Stimulated activated CD8-positive, alpha-beta memory T cell treated with anti-CD3 and anti-CD28 coated beads, Interleukin-7, amount 100 ng/mL, for 48 hours (primary cell): Measurements from ENCODE around the gene APC2.

ENCODE experiments used
- DNase-seq, 2 donors: peaks; one replicate each; pipeline ENCODE4 v3.0.0-alpha.2; 2020; ENCODE audit warnings: low read depth in 1 of 2; ENCODE audit errors: extremely low read depth in 1 of 2

Gene APC2, protein sequence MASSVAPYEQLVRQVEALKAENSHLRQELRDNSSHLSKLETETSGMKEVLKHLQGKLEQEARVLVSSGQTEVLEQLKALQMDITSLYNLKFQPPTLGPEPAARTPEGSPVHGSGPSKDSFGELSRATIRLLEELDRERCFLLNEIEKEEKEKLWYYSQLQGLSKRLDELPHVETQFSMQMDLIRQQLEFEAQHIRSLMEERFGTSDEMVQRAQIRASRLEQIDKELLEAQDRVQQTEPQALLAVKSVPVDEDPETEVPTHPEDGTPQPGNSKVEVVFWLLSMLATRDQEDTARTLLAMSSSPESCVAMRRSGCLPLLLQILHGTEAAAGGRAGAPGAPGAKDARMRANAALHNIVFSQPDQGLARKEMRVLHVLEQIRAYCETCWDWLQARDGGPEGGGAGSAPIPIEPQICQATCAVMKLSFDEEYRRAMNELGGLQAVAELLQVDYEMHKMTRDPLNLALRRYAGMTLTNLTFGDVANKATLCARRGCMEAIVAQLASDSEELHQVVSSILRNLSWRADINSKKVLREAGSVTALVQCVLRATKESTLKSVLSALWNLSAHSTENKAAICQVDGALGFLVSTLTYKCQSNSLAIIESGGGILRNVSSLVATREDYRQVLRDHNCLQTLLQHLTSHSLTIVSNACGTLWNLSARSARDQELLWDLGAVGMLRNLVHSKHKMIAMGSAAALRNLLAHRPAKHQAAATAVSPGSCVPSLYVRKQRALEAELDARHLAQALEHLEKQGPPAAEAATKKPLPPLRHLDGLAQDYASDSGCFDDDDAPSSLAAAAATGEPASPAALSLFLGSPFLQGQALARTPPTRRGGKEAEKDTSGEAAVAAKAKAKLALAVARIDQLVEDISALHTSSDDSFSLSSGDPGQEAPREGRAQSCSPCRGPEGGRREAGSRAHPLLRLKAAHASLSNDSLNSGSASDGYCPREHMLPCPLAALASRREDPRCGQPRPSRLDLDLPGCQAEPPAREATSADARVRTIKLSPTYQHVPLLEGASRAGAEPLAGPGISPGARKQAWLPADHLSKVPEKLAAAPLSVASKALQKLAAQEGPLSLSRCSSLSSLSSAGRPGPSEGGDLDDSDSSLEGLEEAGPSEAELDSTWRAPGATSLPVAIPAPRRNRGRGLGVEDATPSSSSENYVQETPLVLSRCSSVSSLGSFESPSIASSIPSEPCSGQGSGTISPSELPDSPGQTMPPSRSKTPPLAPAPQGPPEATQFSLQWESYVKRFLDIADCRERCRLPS (N-terminal part only)

GRCh38 chr19:1449467-1450442, at the start of gene APC2:
Gene APC2 (plus strand): TSS chr19:1450121. CDS start chr19:1453002, 2,881 bp downstream.
- no peak for DNase-seq

- no peak for DNase-seq
Observed at GRCh38 chr19:1400281-1401137, 49.4 kb upstream of the APC2 start.

- DNase-seq = no peak
Observed at GRCh38 chr19:1401138-1401888, 48.6 kb upstream of the APC2 start, which contains the start of gene GAMT. Gene GAMT (minus strand): TSS chr19:1401542. CDS start chr19:1401476, 66 bp downstream.

GRCh38 chr19:1401889-1402217, 48.1 kb upstream of the APC2 start:
- DNase-seq = no peak

- DNase-seq = no peak
Observed at GRCh38 chr19:1402411-1403070, 47.4 kb upstream of the APC2 start.

DNA sequence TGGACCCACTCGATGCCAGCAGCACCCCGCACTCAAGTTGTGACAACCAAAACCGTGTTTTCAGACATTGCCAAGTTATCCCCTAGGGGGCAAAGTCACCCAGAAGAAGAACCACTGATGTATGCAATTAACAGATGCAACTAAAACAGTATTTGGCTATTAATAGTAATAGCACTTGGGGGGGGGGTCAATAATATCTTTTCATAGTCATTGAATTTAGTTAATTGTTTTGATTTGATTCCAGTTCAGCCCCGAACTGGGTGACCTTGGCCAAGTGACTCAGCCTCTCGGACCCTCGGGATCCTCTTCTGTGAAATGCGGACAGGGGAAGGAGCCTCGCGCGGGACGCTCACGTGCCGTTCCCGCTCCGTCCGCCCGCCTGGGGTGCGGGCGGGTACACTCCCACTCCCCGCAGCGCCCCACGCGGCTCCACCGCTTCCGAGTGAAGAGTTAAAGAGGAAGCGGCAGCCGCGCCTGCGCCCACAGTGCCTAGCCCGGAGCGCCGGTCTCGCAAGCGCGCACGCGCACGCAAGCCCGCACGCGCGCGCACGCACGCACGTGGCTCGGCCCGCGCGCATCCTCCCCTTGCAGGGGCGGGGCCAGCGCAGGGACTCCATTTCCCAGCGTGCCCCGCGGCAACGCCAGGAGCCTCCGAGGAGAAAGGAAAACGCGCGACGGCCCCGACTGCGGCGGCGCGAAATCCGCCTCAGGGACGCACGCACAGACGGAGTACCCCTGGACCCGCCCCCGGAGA, 43.0 kb upstream of the APC2 start:
- peak; percentile 96 to 100 for DNase-seq

DNA sequence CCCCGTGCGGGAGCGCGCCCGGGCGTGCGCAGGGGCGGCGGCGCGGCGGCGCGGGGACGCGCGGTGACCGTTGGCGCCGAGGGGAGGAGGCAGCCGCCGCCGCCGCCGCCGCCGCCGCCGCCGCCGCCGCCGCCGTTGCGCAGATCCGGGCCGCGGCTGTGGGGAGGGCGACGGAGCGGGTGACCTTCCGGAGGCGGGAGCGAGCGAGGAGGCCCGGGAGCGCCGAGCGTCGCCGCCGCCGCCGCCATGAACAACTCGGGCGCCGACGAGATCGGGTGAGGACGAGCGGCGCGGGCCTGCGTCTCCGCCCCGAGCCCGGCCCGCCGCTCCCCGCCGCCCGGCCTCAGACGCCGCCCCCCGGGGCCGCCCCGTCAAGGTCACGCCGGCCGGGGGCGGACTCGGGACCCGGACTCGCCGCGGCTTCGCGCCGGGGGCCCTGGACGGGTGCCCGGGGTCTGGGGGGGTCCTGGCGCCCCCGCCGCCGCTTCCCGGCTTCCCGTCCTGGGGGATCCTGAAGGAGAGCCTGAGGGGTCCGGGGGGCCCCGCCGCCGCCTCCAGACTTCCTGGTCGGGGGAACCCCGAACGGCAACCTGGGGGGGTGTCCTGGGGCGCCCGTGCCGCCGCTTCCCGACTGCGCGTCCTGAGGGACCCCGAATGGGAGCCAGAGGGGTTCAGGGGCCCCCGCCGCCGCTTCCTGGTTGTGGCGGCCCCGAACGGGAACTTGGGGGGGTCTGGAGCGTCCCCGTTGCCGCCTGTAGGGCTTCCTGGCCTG, 42.2 kb upstream of the APC2 start, which contains the start of gene DAZAP1:
Gene DAZAP1, plus strand, starts transcription at position 59 of the 772 bp plus-strand sequence. Its CDS starts 188 bp downstream, at position 247.
- no peak for DNase-seq

GRCh38 chr19:1408300-1409203, 41.4 kb upstream of the APC2 start:
- DNase-seq = no peak

GRCh38 chr19:1409204-1410005, 40.5 kb upstream of the APC2 start:
- DNase-seq = no peak

DNA sequence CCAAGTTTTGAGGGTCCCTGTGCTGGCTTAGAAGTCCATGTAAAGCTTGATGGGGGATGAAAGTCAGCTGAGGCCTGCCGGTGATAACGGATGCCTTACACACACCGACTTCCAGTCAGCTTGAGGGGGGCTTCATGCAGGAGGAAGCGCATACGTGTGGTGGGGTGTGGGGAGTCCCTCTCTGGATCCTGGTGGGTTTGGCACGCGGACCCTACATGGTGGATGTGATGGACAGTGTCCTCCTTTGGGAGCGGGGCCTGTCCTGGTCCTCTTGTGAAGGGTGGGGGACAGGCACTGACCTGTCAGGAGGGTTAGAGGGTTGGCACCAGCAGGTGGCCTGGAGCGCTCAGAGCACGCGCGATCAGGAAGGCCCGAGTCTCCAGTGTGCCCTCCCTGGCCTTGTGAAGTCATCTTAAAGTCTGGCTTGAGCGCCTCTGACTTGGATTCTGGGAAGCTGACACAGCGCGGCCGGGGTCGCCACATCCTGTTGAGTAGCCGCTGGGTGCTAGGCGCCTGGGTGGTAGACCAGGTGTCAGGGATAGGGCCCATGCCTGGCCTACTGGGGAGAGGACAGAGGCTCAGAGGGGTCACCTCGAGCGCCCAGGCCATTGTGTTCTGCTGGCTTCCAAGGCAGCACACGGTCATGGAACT, 39.7 kb upstream of the APC2 start:
- DNase-seq = peak in 1 of 2 donors; percentile 35

- DNase-seq = no peak
Observed at GRCh38 chr19:1410789-1411188, 39.1 kb upstream of the APC2 start.

- no peak for DNase-seq
Observed at GRCh38 chr19:1411255-1412191, 38.4 kb upstream of the APC2 start.
